Measurements from ENCODE around the gene TP63. TPM values are rescaled to one million over a fixed set of nuclear protein-coding genes. Genes with fewer than 3 reads are reported as not detected.

Gene TP63
- polyA plus RNA-seq, 1 donor from 2014 or later: 0.12 TPM

GRCh38 chr3:189838291-189838690 lies 207.1 kb downstream of the TP63 start:
- H3K27ac ChIP-seq (ENCODE audit: low read length): no peak overlapping the region
- no peaks in the 10 kb centered on the region for H3K27me3 ChIP-seq (ENCODE audit: insufficient read depth, low read depth, low read length)
- TF ChIP-seq EZH2 (IDR thresholded peaks at IDR 0.05; ENCODE audit: borderline replicate concordance, insufficient read depth, low read length, poor library complexity, severe bottlenecking) (no peak), POLR2AphosphoS5 (IDR thresholded peaks at IDR 0.05) (no peak), RAD21 (conservative IDR thresholded peaks at IDR 0.05) (no peak), TAF1 (IDR thresholded peaks at IDR 0.05; ENCODE audit: low read depth) (no peak), MXI1 (conservative IDR thresholded peaks at IDR 0.05; ENCODE audit: poor library complexity, severe bottlenecking) (no peak)

GRCh38 chr3:189839576-189839975 lies 208.4 kb downstream of the TP63 start:
- Histone ChIP-seq H2AFZ (ENCODE audit: low read depth, low read length) (no peak overlapping the region), H3K79me2 (replicated peaks; ENCODE audit: insufficient read depth, low read length) (no peaks in the 10 kb centered on the region), H3K9me2 (ENCODE audit: insufficient read depth, low read length) (no peaks in the 10 kb centered on the region), H3K4me2 (ENCODE audit: low read length) (no peak overlapping the region), H3K9ac (ENCODE audit: low read length) (no peak overlapping the region), H3K4me3 (ENCODE audit: low read length) (no peak overlapping the region), H3K27ac (ENCODE audit: low read length) (no peak overlapping the region), H3K27me3 (ENCODE audit: insufficient read depth, low read depth, low read length) (no peaks in the 10 kb centered on the region), H3F3A (ENCODE audit: insufficient read depth, low read length, poor library complexity, severe bottlenecking) (no peaks in the 10 kb centered on the region), H3K9me3 (ENCODE audit: low read length) (no peaks in the 10 kb centered on the region), H4K20me1 (ENCODE audit: insufficient read depth) (no peaks in the 10 kb centered on the region), H3K36me3 (ENCODE audit: insufficient read depth, low read length) (no peaks in the 10 kb centered on the region)
- TF ChIP-seq REST (IDR thresholded peaks at IDR 0.05; ENCODE audit: borderline replicate concordance) (no peak), TAF1 (IDR thresholded peaks at IDR 0.05; ENCODE audit: low read depth) (no peak), EZH2 (IDR thresholded peaks at IDR 0.05; ENCODE audit: borderline replicate concordance, insufficient read depth, low read length, poor library complexity, severe bottlenecking) (no peak), MXI1 (conservative IDR thresholded peaks at IDR 0.05; ENCODE audit: poor library complexity, severe bottlenecking) (no peak), POLR2AphosphoS5 (IDR thresholded peaks at IDR 0.05) (no peak), RAD21 (conservative IDR thresholded peaks at IDR 0.05) (no peak), SMC3 (conservative IDR thresholded peaks at IDR 0.05; ENCODE audit: poor library complexity) (no peak), CTCF (IDR thresholded peaks at IDR 0.05; ENCODE audit: poor library complexity, severe bottlenecking) (no peak), EP300 (conservative IDR thresholded peaks at IDR 0.05; ENCODE audit: poor library complexity, severe bottlenecking) (no peak)

More at GRCh38 chr3:189838291-189838690, 207.1 kb downstream of the TP63 start:
- H2AFZ ChIP-seq (ENCODE audit: low read depth, low read length): no peak overlapping the region
- no peaks in the 10 kb centered on the region for H3K36me3 ChIP-seq (ENCODE audit: insufficient read depth, low read length)
- H3K9me2 ChIP-seq (ENCODE audit: insufficient read depth, low read length): no peaks in the 10 kb centered on the region
- no peak overlapping the region for H3K4me3 ChIP-seq (ENCODE audit: low read length)
- no peaks in the 10 kb centered on the region for H3K9me3 ChIP-seq (ENCODE audit: low read length)
- no peak overlapping the region for H3K4me2 ChIP-seq (ENCODE audit: low read length)
- H4K20me1 ChIP-seq (ENCODE audit: insufficient read depth): no peaks in the 10 kb centered on the region
- H3F3A ChIP-seq (ENCODE audit: insufficient read depth, low read length, poor library complexity, severe bottlenecking): no peaks in the 10 kb centered on the region
- no peaks in the 10 kb centered on the region for H3K79me2 ChIP-seq (replicated peaks; ENCODE audit: insufficient read depth, low read length)
- H3K9ac ChIP-seq (ENCODE audit: low read length): no peak overlapping the region
